Measurements from ENCODE around the gene COL5A3. TPM values are rescaled to one million over a fixed set of nuclear protein-coding genes. Genes with fewer than 3 reads are reported as not detected.
"Not testable (repeated sequence)": the region's sequence is repeated elsewhere in the genome, so short reads cannot be mapped to it uniquely, and the experiment has no call there.

The COL5A3 gene
- 2.8 and 4.1 TPM in 2 replicates for total RNA-seq (2014; rRNA removed; shearing (Covaris generic))

GRCh38 chr19:10010247-10010691 lies at the start of gene COL5A3:
COL5A3 (minus strand) TSS chr19:10010504; CDS start chr19:10010385, 119 bp downstream.
- DNase-seq (ENCODE audit: low read depth) = peak; percentile 67

DNA sequence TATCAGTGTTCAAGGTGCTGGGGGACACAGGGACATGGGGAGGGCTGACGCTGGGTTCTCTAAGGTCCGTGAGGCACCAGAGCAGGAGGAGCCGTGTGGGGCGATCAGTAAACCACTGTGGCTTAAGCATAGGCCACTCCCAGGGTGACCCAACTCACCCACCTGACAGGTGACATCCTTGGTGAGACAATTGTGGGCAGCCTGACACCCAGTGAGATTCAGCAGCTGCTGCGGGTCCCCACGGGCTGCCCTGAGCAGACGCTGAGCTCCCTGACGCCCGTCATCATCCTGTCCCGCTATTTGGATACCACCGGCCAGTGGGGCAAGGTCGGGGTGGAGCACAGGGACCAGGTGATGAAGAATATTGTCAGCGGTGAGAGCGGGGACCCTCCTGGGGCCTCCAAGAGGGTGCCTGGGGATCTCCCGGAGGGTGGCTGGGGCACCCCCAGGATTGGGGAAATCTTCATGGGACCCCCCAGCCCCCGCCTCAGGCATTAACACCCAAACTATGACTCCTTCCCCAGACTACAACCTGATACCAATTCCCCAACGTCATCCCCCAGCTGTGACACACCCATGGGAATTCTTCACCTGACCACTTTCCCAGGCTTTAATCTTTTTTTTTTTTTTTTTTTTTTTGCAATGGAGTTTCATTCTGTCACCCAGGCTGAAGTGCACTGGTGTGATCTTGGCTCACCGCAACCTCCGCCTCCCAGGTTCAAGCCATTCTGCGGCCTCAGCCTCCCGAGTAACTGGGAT lies 42.5 kb upstream of the COL5A3 start:
- peak; percentile 34 for DNase-seq (ENCODE audit: low read depth)

DNA sequence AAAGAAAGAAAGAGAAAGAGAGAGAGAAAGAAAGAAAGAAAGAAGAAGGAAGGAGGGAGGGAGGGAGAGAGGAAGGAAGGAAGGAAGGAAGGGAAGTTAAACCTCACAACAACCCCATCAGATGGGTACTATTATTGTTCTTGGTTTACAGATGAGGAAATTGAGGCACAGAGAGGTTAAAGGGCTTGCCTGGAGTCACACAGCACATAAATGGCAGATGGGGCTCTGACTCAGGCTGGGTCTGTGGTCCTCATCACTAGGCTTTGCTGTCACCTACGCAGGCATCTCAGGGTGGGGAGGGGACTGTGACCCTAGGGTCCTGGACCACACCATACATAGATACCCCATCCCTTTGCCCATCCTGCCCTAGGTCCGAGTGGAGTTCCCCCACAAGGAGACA lies 39.3 kb upstream of the COL5A3 start:
- no peak for DNase-seq (ENCODE audit: low read depth)

DNA sequence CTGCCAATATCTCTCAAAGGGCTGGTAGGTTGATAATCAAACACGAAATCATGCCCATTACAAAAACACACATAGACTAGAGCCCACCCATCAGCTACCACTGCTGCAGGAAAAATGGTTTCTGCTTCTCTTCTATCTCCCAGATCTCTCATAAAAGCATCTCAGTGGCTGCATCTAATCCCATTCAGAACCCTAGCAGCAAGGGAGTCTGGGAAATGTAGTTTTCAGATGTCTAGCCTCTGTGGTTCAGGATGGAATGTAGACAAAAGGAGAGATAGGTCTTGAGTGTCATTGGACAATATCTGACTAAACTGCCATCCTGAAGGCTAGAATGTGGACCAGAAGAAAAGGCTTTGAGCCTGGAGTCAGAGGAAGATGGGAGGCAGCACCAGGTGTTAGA lies 35.1 kb upstream of the COL5A3 start:
- no peak for DNase-seq (ENCODE audit: low read depth)

DNA sequence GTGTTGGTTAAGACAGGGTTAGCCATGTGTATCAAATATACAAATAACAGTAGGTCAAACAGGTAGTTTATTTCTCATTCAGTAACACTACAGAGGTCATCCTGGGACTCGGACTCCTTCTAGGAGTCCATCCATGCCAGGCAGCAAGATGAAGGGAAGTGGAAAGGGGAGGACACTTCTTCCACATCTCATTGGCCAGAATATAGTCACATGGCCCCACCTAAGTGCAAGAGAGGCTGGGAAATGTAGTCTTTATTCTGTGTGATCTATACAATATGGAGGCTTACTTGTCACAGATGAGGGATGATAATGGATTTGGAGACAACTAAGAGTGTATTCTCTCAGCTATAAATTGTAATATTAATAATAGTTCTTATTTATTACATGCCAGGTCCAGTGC lies 34.1 kb upstream of the COL5A3 start:
- DNase-seq (ENCODE audit: low read depth) = no peak

DNA sequence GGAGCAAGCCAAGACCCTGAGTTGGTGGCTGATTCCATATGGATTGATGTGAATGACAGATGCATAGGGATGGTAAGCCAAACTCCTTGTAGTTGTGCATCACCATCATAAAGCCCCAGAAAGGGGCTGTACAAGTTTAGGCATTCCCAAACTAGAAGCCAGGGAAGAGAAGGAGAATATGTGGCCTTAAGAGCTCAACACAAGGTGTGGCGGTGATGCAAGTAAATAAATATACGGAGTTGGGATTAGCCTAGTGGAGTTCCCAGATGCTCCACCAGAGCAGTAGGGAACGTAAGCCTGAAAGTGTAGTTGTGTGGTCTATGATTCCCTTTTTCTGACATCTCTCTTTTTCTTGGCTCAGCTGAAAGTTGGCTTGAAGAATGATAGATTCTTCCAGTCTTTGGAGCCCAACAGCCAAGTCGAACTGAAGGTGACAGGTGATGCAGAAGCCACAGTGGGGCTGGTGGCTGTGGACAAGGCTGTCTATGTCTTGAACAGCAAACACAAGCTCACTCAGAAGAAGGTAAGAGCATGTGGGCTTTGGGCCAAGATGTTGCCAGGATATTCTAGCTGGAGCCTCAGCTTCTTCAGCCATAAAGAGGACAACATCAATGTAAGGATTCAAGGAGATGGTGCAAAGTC lies 33.1 kb upstream of the COL5A3 start:
- no peak for DNase-seq (ENCODE audit: low read depth)

- DNase-seq (ENCODE audit: low read depth) = no peak
These were observed 27.5 kb upstream of the COL5A3 start for GRCh38 chr19:10037809-10038208.

DNA sequence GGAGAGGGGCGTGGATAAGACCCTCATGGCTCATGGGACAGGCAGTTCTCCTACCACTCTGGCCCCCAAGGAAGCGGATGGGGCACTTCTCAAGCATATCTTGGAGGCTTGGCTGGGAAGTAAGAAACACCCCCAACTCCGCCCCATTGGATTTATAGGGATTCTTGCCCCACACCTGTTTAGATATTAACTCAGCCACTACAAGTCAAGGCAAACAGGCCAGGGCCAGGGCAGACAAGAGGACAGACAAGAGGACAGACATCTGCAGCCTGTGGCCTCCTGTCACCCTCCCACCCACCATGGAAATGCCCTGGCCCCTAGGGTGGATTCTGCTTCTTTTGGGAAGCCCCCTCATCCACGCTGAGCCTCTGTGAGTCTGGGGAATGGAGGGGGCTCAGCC lies 27.1 kb upstream of the COL5A3 start:
- DNase-seq (ENCODE audit: low read depth) = no peak

GRCh38 chr19:10036601-10037071 lies 26.3 kb upstream of the COL5A3 start:
- DNase-seq (ENCODE audit: low read depth) = no peak

- no peak for DNase-seq (ENCODE audit: low read depth)
These were observed 23.3 kb upstream of the COL5A3 start for GRCh38 chr19:10033614-10034013.

DNA sequence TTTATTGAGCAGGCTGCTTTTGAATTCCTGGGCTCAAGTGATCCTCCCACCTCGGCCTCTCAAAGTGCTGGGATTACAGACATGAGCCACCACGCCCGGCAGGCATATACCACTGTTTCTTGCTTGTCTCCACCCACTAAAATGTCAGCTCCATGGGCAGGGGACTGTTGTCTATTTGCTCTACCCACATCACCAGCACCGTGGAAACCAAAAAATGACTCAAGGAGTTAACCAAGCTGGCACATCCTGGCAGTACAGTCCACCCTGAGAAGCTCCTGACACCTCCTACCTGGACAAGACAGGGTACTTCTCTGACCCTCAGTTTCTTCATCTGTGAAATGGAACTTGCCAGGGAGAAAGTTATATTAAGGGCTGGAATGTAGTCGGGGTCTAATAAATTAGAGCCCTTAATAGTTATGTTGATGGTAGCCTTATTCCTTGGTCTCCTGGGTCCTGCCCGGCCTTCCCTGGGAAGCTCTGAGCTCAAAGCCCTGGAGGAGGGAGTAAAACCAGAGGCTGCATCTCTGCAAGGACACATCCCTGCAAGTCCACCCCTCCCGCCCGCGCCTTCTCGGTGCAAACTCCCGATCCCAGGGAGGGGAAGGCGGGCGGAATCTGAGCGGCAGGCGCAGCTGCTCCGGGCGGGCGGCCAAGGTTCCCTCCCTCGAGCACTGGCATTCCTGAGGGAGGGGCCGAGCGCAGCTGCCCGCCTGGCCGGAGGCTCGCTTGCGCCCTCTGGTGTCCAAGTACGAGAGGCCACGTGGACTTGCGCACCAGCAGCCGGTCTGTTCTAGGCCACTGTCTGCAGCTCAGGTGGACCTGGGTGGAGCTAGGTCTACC lies 17.1 kb upstream of the COL5A3 start:
- DNase-seq (ENCODE audit: low read depth) = peak; percentile 97

DNA sequence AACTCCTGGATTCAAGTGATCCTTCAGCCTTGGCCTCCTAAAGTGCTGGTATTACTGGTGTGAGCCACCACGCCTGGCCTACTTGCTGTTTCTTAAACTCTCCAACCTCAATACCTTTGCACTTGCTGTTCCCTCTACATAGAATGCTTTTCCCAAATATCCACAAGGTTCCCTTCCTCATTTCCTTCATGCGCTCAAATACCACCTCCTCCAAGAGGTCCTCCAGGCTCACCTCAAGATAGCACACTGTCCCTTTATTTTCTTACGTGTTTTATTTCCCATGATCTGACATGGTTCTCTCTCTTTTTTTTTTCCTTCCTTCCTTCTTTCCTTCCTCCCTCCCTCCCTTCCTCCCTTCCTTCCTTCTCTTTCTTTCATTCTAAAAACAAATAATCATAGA lies 16.4 kb upstream of the COL5A3 start:
- no peak for DNase-seq (ENCODE audit: low read depth)

- not testable (repeated sequence) for DNase-seq (ENCODE audit: low read depth)
These were observed 12.8 kb upstream of the COL5A3 start for GRCh38 chr19:10023096-10023495.

- DNase-seq (ENCODE audit: low read depth) = no peak
These were observed 11.6 kb upstream of the COL5A3 start for GRCh38 chr19:10021863-10022262.

DNA sequence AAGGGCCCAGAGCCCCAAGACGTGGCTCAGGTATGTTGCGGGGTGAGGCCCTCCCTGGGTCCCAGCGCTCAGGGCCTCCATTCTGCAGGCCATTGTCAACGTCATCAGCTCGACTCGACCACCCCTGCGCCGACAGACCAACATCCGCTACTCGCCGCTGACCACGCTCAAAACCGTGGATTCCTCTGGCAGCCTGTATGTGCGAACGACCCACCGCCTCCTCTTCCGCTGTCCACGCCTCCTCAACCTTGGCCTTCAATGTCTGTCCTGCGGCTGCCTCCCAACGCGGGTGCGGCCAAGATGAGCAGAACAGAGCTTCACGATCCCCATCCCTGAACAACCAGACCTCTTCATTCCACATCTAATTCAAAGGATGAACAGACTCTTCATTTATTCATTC lies 11.1 kb upstream of the COL5A3 start:
- no peak for DNase-seq (ENCODE audit: low read depth)

DNA sequence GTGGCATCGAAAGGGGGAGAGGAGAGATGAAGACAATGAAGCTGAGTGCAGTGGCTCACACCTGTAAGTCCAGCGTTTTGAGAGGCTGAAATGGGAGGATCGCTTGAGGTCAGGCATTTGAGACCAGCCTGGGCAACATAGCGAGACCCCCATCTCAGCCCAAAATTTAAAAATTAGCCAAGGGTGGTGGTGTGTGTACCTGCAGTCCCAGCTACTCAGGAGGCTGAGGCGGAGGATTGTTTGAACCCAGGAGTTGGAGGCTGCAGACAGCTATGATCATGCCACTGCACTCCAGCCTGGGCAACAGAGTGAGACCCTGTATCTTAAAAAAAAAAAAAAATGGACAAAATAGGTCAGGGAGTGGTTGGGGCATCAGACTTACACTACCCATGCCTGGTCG lies 10.5 kb upstream of the COL5A3 start:
- no peak for DNase-seq (ENCODE audit: low read depth)

GRCh38 chr19:10019246-10019645 lies 8.9 kb upstream of the COL5A3 start:
- DNase-seq (ENCODE audit: low read depth) = peak; percentile 60

GRCh38 chr19:10018786-10019185 lies 8.5 kb upstream of the COL5A3 start:
- DNase-seq (ENCODE audit: low read depth) = peak; percentile 51

DNA sequence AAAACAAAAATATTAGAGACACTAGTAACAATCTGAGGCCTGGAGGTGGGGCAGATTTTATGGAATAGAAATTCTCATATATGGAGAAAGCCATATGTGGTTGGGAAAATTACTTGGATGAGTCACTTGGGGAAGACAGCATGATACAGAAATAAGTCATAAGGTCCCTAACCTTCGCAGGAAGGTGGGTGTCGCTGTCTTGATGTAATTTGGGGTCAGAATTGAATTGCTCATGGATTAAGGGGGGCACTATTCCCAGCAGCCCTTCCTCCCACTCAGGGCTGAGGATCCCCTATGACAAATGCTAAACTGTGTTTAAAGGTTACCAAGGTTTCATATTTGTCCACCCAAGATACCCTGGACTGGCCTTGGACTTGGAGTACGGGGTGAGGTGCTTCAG lies 8.0 kb upstream of the COL5A3 start:
- DNase-seq (ENCODE audit: low read depth) = peak; percentile 75

- no peak for DNase-seq (ENCODE audit: low read depth)
These were observed 3.7 kb upstream of the COL5A3 start for GRCh38 chr19:10013834-10014618.

DNA sequence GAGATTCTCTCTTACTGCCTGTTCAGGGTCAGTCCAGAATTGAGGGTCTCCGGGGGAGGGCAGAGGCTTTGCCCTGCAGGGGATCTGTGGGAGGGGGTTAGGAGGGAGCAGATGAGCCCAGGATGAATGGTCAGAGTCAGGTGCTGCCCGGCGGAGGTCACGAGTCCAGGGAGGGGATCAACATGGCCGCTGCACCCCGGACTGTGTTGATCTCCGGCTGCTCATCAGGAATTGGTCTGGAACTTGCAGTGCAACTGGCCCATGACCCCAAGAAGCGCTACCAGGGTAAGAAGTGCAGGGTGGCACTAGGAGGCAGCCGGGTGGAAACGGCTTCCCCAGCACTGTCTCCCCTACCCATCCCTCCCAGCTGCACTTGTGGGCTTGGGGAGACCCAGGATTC lies 3.0 kb upstream of the COL5A3 start, which contains the start of gene RDH8:
Gene RDH8 (plus strand): TSS at position 168 of the 400 bp plus-strand sequence. CDS start 15 bp downstream, at position 183.
- DNase-seq (ENCODE audit: low read depth) = no peak
